Stimulated activated CD8-positive, alpha-beta memory T cell treated with anti-CD3 and anti-CD28 coated beads, Interleukin-12 subunit alpha, Interleukin-12 subunit beta, amount 100 ng/mL, for 1 hour (primary cell): ENCODE data around the gene SLC11A2.
"Not testable (repeated sequence)": the region's sequence is repeated elsewhere in the genome, so short reads cannot be mapped to it uniquely, and the experiment has no call there.

Experiments
- DNase-seq: peaks from one replicate; pipeline ENCODE4 v3.0.0-alpha.2; 2020; ENCODE audit warnings: low read depth

SLC11A2 gene

DNA sequence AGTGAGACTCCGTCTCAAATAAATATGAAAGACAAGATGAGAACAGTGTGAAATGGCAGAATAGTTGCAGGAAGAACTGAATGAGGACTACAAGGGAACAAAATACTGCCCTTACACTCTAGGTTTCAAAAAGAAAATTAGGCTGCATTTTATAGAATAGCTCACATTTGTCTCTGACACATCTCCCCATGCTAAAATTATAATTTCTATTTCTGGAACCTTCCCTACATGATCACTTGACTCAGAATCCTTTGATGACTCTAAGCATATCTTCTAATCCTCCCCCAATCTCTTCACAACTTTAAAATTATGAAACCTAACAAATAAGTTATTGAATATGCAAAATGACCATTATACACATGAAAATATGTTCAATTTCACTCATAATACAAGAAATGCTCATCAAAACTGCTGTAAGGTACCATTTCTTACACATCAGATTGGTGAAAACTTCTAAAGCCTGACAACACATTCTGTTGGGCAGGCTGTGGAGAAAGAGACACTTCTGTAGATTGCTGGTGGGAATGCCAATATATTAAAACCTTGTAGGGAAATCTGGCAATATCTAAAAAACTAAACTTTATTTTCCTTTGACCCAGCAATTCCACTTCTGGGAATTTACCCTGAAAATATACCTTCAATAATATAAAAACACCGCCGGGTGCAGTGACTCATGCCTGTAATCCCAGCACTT lies 78.1 kb downstream of the SLC11A2 start:
- no peak for DNase-seq

DNA sequence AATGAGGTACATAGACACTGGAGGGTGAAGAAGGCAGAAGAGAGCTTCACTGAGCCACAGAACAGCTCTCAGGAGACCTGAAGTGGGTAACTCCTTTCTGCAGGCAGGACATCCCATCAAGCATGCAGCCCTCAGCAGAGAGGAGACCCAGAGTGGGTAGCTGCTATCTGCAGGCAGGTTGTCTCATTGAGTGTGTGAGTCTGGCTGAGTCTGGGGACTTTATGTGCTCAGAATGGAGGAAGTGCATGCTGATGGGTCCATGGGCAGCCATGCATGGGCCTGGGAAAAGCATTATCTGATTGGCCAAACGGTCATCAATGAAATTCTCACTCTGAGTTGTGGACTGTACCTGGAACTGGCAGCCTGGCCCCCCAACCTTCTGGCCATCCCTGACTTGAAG lies 88.5 kb downstream of the SLC11A2 start:
- no peak for DNase-seq

DNA sequence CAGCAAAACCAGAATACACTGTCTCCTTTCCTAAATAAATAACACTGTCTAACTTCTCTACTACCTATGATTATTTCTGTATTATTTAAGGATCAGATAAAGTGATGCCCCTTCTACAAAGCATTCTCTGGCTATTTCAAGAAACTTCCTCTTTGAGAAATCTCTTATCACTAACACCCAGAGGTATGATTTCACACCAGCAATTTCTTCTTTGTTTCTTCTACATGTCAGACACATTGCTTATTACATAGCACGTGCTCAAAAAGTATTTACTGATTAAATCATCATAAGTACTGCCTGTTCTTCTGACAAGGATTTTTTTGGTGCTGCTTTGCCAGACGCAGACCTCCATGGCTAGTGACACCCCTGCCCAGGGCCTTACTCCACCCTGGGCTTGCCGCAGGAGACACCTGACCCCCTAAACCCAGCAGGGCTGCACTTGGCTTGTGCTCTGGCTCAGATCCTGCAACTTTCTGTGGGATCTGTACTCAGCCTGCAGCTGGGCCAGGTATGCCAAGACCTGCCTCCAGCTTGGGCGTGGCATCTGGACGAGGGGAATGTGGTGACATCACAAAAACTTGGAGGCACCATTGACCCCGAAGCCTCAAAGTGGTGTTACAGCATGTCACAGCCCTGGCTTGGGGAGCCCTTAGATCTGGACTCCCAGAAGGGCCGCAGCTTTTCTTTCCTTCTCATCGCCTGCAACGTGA lies 89.2 kb downstream of the SLC11A2 start:
- no peak for DNase-seq

DNA sequence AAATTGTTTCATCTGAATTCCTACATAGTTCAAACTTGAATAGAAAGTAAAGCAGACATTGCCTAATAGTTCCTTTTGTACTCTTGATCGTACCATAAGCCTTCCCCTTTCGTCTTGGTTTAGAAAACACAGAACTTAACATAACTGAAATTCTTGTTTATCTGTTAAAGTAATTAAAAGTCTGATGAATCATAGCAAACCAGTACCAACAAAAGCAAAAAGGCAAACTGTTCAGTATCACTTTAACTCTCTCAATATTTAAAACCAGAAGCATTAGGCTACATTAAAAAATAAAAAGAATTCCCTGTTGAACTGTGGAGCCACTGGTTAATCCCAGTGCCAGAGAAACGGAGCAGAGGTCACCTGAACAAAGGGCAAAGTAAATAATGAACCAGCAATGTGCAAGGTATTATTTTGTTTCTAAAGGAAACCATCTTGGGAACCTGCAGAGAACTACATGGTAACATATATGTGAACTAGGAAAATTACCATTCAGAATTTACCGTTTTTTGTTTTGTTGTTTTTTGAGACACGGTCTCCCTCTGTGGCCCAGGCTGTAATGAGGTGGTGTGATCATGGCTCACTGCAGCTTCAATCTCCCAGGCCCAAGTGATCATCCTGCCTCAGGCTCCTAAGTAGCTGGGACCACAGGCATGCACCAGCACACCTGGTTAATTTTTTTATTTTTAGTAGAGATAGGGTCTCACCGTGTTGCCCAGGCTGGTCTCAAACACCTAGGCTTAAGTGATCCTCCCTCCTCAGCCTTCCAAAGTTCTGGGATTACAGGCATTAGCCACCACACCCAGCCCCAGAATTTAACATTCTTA lies 91.0 kb downstream of the SLC11A2 start:
- DNase-seq, result no peak

DNA sequence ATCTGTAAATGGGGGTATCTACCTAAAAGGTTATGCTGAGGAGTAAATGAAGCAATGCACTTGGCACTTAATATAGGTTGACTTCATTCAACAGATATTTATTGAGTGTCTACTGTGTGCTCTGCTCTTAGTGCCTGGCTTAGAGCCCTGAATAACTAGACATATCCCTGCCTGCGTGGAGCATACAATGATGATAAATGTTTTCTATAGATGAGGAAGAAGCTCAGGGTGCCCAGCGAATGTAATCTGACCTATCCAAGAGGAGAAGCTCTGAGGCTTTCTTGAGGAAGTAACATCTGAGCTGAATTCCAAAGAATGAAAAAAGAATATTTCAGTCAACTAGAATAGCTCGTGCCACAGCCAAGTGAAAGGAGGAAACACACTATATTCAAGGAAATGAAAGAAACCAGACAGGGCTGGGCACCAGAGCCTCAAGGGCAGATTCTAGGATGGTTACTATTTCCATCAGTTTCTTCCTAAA lies 91.8 kb downstream of the SLC11A2 start:
- DNase-seq, result no peak

DNA sequence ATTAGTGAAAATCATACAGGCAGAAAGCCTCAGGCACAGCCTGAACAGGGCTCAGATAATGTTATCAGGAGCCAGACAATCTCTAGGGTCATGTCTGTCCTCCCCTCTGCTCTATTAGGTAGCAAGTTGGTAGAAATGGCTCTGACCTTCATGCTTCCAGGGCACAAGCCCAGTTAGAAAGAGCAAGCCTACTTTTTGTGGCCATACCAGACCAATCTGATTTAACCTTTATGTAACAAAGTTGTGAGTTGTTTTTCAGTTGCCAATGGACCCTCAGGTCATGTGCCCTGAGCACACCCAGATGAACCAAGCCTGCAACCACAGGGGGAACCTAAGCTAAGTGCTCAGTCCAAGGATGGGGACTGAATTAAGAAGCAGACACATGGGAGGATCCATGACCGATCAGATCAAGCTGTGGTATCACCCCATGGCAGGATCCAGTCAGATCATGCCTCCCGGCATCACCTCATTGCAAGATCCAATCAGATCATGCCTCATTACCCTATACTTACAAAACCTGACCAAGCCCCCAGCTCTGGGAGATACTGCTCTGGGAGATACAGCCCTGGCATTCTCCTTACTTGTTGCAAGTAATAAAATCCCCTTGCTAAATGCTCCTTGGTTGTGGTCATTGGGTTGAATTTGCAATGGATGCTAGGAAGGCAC lies 92.6 kb downstream of the SLC11A2 start:
- DNase-seq, result no peak

DNA sequence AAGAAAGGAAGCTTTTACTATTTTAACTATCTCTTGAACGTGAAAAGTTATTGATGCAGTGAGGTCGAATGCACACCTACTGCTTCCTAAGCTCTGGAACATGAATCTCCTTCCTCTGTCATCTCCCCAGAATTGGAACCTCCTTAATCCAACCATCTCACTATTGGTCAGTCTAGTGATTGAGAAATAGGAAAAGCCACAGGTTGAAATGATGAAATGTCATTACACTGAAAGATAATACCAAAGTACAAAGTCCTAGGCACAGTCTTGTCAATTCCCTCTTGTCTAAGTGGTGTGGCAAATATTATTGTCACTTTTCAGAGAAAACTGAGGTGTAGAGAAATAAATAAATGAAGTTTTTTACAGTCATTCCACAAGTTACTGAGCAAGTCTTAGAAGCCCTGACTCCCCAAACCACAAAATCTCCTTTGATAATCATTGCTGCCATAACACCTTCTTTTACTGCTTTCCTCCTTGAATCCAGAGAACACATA lies 93.3 kb downstream of the SLC11A2 start:
- no peak for DNase-seq

DNA sequence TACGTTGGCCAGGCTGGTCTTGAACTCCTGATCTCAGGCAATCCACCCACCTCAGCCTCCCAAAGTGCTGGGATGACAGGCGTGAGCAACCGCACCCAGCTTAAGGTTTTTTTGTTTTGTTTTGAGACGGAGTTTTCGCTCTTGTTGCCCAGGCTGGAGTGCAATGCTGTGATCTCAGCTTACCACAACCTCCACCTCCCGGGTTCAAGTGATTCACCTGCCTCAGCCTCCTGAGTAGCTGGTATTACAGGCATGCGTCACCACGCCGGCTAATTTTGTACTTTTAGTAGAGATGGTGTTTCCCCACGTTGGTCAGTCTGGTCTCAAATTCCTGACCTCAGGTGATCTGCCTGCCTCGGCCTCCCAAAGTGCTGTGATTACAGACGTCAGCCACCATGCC lies 95.7 kb downstream of the SLC11A2 start:
- not testable (repeated sequence) for DNase-seq

DNA sequence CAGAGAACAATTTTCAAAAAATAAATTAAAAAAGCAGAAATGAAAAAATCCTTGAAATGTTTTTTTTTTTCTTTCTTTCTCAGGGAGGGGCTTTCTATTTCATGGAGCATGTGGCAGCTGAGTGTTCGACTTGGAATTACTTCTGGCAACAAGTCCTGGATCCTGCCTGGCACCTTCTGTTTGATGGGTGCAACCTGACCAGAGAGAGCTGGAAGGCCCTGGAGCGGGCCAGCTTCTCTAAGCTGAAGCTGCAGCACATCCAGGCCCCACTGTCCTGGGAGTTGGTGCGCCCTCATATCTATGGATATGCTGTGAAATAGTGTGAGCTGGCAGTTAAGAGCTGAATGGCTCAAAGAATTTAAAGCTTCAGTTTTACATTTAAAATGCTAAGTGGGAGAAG lies 96.4 kb downstream of the SLC11A2 start:
- DNase-seq, result no peak
